GM19324 (cell line): ENCODE measurements around the gene SENP7.
"Not testable (repeated sequence)": the region's sequence is repeated elsewhere in the genome, so short reads cannot be mapped to it uniquely, and the experiment has no call there.

Source experiments
- ATAC-seq: cut with Tn5 transposase; IDR thresholded peaks from one replicate; pipeline ENCODE4 v1.9.1; 2021; ENCODE audit warnings: mild to moderate bottlenecking, moderate library complexity; ENCODE audit not compliant: unreplicated experiment, low FRiP score

Gene SENP7, protein sequence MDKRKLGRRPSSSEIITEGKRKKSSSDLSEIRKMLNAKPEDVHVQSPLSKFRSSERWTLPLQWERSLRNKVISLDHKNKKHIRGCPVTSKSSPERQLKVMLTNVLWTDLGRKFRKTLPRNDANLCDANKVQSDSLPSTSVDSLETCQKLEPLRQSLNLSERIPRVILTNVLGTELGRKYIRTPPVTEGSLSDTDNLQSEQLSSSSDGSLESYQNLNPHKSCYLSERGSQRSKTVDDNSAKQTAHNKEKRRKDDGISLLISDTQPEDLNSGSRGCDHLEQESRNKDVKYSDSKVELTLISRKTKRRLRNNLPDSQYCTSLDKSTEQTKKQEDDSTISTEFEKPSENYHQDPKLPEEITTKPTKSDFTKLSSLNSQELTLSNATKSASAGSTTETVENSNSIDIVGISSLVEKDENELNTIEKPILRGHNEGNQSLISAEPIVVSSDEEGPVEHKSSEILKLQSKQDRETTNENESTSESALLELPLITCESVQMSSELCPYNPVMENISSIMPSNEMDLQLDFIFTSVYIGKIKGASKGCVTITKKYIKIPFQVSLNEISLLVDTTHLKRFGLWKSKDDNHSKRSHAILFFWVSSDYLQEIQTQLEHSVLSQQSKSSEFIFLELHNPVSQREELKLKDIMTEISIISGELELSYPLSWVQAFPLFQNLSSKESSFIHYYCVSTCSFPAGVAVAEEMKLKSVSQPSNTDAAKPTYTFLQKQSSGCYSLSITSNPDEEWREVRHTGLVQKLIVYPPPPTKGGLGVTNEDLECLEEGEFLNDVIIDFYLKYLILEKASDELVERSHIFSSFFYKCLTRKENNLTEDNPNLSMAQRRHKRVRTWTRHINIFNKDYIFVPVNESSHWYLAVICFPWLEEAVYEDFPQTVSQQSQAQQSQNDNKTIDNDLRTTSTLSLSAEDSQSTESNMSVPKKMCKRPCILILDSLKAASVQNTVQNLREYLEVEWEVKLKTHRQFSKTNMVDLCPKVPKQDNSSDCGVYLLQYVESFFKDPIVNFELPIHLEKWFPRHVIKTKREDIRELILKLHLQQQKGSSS

GRCh38 chr3:101512646-101513418, at the start of gene SENP7:
SENP7 (minus strand) TSS chr3:101513212; CDS start chr3:101513130, 82 bp downstream.
- ATAC-seq, result peak; percentile 60

DNA sequence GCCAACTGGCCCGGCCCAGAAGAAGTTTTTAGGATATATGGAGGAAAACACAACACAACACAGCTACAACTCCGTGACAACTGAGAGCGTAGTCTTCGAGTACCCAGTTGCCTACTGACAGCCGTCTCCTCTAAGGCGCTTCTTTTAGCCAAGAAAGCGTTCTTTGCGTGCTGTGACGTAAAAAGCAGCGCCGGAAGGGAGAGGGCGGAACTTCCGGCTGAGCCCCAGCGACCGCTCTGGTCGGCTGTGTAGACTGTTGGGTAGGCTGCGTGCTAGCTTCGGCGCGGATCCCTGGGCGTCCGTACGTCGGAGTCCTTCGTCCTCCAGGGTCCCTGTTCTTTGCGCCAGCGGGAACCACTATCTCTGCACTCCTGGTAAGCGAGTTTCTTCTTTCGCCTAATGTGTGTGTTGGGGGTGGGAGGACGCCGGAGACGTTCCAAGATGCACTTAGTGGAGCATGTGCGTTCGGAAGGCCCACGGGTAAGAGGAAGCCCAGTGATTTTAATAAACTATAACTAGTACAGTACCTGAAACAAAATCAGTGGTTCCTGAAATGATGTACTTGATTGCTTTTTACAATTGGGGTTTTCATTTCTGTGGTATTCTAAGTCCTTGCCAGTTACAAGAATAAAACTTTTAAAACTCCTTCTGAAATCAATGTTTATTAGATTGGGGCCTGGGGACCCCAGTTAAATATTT, 48.8 kb upstream of the SENP7 start, which contains the start of gene TRMT10C:
Gene TRMT10C (plus strand): TSS at position 239 of the 699 bp plus-strand sequence. CDS start 2,914 bp downstream, outside the sequence.
- ATAC-seq, result peak; percentile 100

DNA sequence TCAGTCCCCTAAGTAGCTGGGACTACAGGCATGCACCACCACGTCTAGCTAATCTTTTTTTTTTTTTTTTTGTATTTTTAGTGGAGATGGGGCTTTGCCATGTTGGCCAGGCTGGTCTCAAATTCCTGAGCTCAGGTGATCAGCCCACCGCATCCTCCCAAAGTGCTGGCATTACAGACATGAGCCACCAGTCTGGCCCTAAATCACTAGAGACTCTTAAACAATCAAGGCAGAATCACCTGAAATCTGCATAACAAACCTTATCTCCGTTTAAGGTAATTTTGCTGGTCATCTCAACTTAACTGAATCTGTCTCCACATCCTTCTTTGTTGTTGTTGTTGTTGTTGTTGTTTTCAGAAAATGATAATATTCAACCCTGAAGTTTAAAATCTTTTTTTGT, 43.1 kb upstream of the SENP7 start:
- ATAC-seq, result no peak

DNA sequence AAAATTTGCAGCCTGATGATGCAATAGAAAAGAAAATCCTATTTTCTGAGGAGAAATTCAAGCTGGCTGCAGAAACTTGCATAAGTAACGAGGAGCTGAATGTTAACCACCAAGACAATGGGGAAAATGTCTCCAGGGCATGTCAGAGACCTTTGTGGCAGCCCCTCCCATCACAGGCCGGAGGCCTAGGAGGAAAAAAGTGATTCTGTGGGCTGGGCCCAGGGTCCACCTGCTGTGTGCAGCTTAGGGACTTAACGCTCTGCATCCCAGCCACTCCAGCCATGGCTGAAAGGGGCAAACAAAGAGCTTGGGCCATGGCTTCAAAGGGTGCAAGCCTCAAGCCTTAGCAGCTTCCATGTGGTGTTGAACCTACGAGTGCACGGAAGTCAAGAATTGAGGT, 40.4 kb upstream of the SENP7 start:
- not testable (repeated sequence) for ATAC-seq

- not testable (repeated sequence) for ATAC-seq
Measured at GRCh38 chr3:101551359-101552081, 38.5 kb upstream of the SENP7 start.

DNA sequence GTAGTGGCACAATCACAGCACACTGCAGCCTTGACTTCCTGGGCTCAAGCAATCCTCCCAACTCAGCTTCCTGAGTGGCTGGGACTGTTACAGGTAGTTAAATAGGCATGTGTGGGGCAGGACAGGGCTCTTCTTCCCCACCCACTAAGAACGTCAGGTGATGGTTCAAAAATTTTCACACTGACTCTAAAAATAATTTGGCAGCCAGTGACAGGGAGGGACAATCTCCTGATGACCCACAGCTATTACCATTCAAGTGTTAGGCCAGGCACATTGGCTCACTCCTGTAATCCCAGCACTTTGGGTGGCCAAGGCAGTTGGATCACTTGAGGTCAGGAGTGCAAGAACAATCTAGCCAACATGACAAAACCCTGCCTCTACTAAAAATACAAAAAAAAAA, 36.5 kb upstream of the SENP7 start:
- ATAC-seq, result no peak

DNA sequence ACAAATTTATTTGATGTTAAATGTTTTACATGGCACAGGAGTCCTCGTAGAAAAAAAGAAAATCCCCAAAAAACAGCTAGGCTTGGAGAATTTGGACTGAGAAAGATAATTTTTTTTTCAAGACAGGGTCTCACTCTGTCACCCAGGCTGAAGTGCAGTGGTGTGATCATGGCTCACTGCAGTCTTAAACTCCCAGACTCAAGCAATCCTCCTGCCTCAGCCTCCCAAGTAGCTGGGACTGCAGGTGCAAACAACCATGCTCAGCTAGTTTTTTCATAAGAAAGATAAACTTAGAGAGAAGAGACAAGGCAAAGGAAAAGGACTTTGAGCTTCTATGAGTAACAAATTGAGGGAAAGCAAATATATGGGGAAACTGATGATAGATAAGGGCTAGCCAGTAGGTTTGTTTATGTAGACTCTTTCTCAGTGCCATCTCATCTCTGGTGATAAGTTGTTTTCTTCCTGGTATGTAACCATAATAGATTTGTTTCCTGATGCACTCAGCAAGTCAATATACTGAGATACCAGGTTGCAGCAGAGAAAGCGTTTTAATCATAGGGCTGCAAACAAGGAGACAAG, 35.6 kb upstream of the SENP7 start:
- no peak for ATAC-seq

DNA sequence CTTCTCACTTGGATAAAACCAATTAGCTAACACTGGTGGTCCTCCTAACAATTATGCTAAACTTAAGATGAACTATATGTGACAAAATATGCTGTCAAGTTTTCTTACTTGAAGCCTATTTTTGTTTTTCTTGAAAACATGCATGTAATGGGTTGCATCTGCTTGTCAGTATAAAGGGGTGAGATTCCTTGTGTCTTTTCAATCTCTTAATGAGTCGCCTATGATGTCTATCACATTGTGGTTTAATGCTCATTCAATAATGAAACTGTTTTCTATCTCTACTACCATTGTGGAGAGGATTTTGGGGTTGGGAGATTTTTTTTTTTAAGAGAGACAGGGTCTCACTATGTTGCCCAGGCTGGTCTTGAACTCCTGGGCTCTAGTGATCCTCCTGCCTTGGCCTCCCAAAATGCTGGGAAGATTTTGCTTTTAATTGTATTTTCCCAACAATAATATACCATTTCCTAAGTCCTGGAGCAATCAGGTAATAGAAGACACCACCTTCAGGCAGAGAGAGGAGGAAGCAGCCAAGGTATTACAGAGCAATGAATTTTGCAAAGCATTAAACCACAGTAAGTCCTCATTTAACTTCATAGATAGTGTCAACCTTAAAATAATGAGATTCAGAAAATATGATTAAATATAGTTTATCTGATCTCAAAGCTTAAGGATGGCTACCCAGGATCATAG, 31.3 kb upstream of the SENP7 start:
- ATAC-seq, result no peak

- ATAC-seq, result no peak
Measured at GRCh38 chr3:101542957-101543356, 29.9 kb upstream of the SENP7 start.

- ATAC-seq, result not testable (repeated sequence)
Measured at GRCh38 chr3:101536955-101537354, 23.9 kb upstream of the SENP7 start.

- no peak for ATAC-seq
Measured at GRCh38 chr3:101536266-101536665, 23.3 kb upstream of the SENP7 start.

GRCh38 chr3:101535221-101535620, 22.2 kb upstream of the SENP7 start:
- no peak for ATAC-seq

DNA sequence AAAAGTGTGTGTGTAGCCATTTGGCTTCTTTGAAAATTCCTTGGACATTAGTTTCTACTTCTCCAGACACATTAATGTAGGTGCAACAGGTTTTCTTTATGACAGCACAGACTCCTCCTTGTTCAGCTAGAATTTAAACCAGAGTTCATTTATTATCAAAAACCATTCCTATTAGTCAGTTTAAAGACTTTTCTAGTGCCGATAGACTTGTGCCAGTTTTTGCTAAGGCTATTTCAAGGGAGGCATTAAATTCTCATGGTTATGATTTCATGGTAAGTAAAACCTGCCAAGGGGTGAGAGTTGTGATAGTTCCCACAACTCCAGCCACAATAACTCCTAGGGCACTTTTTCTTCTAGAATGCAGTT, 20.6 kb upstream of the SENP7 start:
- no peak for ATAC-seq

DNA sequence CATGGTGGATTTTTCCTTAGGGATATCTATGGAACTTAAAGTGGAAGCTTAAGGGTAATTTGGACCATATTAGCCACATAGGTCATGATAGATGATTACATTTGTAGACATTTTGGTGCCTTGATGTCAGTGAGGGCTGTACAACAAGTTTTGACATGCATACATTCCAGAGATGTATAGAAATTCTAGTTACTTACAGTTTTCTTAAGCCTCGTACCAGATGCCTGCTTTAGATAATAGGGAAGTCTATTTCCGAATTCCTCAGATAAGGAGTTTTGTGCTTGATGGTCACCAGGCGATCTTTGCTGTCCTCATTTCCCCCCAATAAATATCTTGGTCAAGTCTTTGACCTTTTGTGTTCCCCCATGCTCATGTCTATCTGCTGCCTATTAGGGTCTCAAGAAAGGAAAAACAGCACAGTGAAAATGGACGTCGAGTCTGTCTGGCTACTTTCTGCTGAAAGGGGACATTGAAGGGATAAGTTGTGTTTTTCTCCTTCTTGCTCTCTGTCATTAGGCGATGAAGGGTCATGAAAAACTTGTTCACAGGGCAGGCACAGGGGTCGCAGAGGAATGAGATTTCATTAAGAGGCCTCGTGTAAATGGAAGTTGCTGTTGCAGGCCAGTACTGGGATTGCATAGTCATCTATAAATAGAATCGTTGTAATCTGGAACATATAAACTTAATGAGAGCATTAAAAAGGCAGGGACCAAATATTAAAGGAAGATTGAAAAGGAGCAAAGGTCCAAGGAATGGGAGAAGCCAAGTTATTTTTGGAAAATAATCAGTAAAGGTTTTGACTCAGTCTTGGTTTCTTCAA, 20.0 kb upstream of the SENP7 start:
- no peak for ATAC-seq

- ATAC-seq, result no peak
Measured at GRCh38 chr3:101531473-101532086, 18.6 kb upstream of the SENP7 start.

GRCh38 chr3:101530686-101531047, 17.7 kb upstream of the SENP7 start:
- no peak for ATAC-seq
